Activated CD4-positive, alpha-beta T cell treated with anti-CD3 and anti-CD28 coated beads, Interleukin-2, amount 50 U/mL, for 4 hours (primary cell): Measurements from ENCODE around the gene CCBE1.
"Not testable (repeated sequence)": the region's sequence is repeated elsewhere in the genome, so short reads cannot be mapped to it uniquely, and the experiment has no call there.

Experiments
- DNase-seq, 2 experiments: peaks; one replicate each; pipeline ENCODE4 v3.0.0-alpha.2; 2020

CCBE1 gene

DNA sequence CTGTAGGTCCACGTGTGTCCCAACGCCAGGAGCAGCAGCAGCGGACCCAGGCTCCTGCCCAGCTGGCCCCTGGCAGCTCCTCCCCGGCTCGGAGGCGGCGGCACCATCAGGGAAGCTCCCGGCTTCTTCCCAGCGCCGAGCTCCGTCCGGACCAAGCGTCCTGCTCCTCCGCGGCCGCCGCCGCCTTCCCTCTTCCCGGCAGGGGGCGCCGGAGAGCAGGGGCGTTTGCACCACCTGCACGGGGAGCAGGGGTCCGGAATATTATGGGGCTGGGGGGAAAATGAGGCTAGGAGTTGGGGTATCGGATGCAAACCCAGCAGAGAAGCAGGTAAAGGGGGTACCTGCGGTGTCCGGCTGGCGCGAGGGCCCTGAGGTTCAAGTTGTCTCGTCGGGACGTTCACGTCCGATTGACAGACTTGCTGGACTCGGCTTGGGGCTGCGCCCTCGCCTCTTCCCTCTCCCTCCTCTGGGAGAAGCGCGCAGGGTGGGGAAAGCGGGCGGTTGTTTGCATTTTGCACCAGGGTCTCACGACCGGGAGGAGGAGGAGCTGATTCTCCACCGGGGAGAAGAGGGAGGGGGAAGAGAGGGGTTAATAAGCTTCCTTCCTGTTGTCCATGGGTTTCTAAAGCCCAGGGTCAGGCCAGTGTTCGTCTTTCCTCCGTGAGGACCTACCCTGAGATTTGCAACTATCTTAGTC is at the start of gene CCBE1:
Gene CCBE1 (minus strand): TSS at position 188 of the 697 bp plus-strand sequence.
- DNase-seq, result no peak

GRCh38 chr18:59744271-59744721 is 47.1 kb upstream of the CCBE1 start:
- DNase-seq, result no peak

GRCh38 chr18:59743566-59743965 is 46.3 kb upstream of the CCBE1 start:
- DNase-seq, result no peak

DNA sequence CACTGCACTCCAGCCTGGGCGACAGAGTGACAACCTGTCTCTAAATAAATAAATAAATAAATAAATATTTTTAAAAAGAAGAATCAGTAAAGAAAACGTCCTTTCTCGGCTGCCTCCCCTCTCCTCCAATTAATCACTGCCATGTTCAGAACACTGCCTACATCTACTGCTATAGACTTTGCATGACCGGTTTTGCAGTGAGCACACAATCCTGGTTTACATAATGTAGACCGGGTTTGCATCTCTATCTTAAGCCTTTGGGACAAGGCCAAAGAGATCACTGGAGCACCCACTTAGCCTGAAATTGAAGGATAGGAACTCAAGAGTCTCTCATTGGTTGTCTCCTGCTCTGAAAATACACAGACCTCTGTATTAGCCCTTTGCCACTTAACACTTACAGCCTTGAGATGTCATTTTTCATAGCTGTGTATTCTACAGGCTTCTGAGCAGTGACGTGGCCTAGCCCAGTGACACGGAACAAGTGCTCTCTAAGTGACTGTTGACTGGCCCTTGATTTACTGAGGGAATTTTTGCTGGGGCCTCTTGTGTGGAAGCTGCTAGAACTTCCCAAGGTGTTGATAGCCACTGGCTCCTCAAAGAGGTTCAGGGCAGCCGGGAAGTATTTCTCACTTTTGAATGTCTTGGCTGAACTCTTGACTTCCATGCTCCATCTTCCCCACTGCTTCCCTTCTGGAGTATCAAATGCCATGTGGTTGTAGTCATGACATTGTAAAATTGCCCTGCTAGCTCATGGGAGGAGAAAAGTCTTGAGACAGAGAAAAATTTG is 45.3 kb upstream of the CCBE1 start:
- DNase-seq, result no peak

DNA sequence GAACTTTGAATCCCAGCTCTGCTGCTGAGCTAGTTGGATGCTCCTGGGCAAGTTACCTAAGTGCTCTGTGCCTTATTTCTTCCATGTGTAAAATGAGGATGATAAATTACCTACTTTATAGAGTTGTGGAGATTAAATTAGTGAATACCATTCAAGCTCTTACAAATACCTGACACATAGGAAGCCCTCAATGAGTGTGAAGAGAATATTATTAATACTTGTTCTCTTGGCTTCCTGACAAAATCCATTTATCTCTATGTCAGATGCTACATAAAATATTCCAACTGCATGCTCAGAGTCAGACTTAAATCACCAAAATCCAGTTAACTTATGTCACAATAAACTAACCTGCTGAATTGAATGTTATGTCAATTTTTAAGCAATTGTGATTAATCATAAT is 42.9 kb upstream of the CCBE1 start:
- DNase-seq, result no peak

DNA sequence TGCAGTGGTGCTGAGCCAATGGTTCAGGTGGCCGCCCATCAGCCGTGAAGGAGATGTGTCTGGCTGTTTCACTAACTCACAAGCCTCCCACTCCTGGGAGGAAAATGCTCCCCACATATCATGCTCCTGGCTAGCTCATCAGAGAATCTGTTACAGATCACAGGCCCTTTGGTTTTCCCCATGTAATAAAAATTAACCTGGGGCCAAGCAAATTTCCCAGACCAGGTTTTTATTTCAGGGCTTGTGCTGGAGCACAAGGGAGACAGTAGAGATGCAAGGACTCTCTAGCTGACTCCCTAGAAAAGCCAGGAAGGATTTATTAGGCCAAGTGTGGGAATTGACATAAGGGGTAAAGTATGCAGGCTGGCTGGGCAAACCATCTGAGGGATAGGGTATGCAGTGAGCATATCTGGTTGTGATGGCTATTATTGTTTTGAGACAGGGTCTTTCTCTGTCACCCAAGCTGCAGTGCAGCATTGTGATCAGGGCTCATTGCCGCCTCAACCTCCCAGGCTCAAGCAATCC is 40.6 kb upstream of the CCBE1 start:
- no peak for DNase-seq

DNA sequence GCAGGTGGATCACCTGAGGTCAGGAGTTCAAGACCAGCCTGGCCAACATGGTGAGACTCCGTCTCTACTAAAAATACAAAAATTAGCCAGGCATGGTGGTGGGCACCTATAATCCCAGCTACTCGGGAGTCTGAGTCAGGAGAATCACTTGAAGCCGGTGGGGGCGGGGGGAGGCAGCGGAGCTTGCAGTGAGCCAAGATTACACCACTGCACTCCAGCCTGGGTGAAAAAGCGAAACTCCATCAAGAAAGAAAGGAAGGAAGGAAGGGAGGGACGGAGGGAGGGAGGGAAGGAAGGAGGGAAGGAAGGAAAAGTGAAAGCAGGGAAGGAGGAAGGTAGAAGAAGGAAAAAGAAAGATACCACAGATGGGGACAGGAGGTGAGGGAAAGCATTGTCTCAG is 40.1 kb upstream of the CCBE1 start:
- not testable (repeated sequence) for DNase-seq

- no peak for DNase-seq
These were observed 38.8 kb upstream of the CCBE1 start for GRCh38 chr18:59736061-59736460.

- no peak for DNase-seq
These were observed 38.1 kb upstream of the CCBE1 start for GRCh38 chr18:59735269-59735860.

DNA sequence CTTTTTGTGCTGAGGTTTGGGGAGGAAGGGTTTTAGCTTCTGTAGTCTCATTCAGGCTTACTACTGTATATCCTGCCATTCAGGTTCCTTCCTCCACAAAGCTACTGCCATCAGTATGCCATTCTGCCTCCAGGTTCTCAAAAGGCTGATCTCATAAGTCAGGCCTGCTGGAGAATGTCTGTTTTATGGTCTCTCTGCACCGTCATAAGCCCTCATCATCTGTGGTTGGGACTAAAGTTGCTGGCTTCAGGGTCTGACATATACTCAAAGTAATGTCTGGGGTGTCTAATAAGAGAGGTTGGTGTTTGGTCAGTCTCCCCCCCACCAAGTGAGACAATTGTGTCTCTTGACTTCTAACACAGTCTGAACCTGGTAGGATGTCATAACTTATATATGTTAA is 36.2 kb upstream of the CCBE1 start:
- DNase-seq, result no peak

DNA sequence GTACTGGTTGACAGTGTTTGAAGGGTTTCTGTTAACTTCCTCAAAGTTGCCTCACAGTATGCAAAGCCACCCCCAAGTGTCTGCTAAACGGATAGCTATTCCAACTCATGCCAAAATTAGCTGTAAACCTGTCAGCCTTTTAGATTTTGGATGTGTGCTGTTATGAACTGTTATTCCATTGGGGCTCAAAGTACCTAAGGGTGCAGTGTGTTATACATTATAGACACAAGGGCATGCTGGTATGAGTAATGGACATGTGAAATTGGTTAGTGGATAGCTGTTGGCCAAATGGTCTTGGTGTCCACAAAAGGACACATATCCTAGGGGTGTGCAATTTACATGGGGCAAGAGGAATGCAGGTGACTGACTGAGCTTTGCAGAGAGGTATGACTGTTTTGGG is 33.7 kb upstream of the CCBE1 start:
- no peak for DNase-seq

- no peak for DNase-seq
These were observed 32.6 kb upstream of the CCBE1 start for GRCh38 chr18:59729781-59730180.

GRCh38 chr18:59728816-59729215 is 31.6 kb upstream of the CCBE1 start:
- DNase-seq, result no peak

DNA sequence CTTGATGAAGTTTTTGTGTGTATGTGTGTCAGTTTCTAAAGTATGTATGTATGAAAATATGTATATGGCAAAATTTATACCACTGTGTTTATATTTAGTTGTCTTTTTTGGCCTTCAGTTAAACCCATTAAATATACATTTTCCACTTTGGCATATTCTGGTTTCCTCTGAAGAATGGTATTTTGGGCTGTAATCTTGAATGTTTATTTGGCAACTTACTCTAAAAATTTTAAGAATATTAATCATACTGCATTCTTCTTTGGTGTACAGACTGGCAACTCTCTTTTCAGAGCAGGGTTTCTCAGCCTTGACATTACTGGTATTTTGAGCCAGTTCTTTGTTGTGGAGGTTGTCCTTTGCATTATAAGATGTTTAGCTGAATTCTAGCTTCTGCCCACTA is 27.9 kb upstream of the CCBE1 start:
- no peak for DNase-seq

GRCh38 chr18:59724103-59724502 is 26.9 kb upstream of the CCBE1 start:
- DNase-seq, result no peak

GRCh38 chr18:59721931-59722330 is 24.7 kb upstream of the CCBE1 start:
- DNase-seq, result no peak

- DNase-seq, result no peak
These were observed 24.0 kb upstream of the CCBE1 start for GRCh38 chr18:59721211-59721610.

DNA sequence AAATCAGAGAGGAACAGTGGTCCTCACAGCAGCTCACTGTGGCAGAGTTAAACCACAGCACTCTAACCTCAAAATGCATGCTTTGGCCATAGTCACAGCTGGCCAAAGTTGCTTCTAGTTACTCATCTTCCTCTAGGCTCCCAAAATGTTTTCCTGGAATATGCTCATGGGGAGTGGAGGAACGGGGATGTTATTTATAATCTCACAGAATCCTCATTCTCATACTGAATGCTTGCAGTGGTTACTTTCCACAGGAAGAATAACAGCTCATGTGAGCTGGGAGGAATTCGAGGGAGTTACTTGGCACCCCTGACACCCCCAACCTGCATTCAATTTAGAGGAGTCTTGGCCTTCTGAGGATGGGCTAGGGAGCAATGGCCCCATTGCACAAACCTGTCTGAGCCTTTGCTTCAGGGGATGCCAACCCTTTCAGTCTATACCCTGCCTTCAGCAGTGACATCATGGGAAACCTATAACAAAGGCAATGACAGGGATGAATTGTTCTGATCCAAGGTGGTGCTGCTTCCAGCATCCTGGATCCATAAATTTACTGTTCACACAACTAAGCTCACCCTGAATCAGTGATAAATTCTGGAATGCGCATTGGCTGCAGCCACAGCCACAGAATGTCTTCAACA is 22.4 kb upstream of the CCBE1 start:
- no peak for DNase-seq

DNA sequence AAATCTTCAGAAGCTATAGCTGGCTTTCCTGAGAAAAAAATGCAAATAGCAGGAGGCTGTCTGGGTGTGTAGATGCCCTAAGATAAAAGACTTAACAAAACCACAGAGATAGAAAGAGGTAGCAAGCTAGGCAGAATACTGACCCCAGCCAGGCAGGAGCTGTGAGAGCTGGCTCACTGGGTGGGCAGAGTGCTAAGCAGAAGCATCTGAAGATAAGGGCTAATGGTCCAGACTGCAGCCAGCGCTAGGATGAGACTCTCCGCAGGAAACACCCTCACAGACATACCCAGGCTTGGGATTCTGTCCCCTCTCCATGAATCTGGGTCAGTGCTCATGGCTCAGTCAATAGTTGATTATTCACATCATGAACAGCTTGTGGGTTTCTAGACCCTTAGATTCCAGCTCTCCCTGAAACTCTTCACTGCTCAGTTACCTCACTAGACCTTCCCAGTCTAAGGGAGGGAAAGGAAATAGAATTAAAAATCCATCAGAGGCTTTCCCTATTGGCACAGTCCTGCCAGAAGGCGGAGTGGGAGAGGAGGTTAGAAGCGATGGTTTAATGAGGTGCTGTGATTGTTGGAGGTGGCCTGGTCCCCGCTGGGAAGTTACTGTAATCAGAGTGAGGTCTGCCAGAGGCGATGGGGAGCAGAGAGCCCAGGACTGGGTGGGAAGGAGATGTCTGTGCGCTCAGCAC is 21.4 kb upstream of the CCBE1 start:
- no peak for DNase-seq

- DNase-seq, result no peak
These were observed 20.9 kb upstream of the CCBE1 start for GRCh38 chr18:59718108-59718463.

- DNase-seq, result no peak
These were observed 20.1 kb upstream of the CCBE1 start for GRCh38 chr18:59717291-59717690.

GRCh38 chr18:59715966-59716369 is 18.7 kb upstream of the CCBE1 start:
- no peak for DNase-seq

- no peak for DNase-seq
These were observed 18.2 kb upstream of the CCBE1 start for GRCh38 chr18:59715445-59715844.
